HG03457 (cell line): ENCODE results near the gene CDC42.

Experiments used
- ATAC-seq: cut with Tn5 transposase; IDR thresholded peaks from one replicate; pipeline ENCODE4 v1.9.1; 2021; ENCODE audit warnings: moderate number of reproducible peaks; ENCODE audit not compliant: unreplicated experiment

Gene CDC42

DNA sequence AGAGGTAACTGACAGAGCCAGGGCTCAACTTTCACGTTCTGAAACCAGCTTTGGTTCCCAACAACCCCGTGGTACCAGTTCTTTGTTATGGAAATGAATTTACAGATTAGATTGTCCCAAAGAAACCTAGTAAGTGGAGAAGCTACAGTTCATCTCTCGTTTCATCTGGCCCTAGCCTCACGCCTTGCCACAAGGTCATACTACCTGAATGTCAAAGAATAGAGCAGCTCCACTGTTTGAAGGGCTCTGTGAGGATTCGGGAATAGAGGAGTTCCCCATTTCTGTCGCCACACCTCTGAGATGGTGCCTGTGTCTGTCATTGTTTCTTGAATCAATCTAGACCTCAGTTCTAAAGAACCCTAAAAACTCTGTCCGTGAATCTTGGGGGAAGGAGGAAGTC is 15.0 kb upstream of the CDC42 start:
- ATAC-seq = no peak

GRCh38 chr1:22038036-22038435 is 14.5 kb upstream of the CDC42 start:
- no peak for ATAC-seq

DNA sequence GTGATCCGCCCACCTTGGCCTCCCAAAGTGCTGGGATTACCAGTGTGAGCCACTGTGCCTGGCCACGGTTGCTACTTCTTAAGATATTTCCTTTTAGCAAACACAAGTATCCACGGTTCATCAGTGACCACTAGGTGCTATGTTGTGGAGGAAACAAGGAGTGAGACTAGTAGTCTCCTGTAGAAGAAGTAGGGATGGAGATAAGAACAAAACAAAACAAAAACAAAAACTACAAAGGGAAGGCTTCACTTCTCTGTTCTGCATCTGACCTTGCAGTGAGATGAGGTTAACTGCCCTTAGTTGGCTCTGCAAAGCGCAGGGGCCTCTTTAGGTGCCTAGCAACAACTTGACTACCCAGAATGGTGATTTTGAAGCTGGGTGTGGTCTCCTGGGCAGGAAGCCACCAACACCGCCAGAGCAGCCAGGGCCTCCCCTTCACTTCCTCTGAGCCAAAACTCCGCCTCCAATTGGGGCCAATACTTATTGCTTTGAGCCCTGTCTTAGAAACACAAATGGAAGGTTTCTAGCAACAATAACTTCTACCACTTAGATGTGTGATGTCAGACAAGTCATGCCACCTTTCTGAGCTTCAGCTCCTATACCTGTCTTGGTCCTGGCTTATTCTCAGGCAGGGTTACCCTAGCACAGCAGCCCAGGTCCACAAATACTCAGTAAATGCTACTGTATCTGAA is 12.8 kb upstream of the CDC42 start:
- ATAC-seq = peak; percentile 85

- ATAC-seq = no peak
These were observed 12.3 kb upstream of the CDC42 start for GRCh38 chr1:22040286-22040623.

GRCh38 chr1:22041505-22041904 is 11.0 kb upstream of the CDC42 start:
- no peak for ATAC-seq

- no peak for ATAC-seq
These were observed 9.2 kb upstream of the CDC42 start for GRCh38 chr1:22043198-22043769.

GRCh38 chr1:22044690-22045420 is 7.7 kb upstream of the CDC42 start:
- ATAC-seq = no peak

- no peak for ATAC-seq
These were observed 6.8 kb upstream of the CDC42 start for GRCh38 chr1:22045604-22046228.

DNA sequence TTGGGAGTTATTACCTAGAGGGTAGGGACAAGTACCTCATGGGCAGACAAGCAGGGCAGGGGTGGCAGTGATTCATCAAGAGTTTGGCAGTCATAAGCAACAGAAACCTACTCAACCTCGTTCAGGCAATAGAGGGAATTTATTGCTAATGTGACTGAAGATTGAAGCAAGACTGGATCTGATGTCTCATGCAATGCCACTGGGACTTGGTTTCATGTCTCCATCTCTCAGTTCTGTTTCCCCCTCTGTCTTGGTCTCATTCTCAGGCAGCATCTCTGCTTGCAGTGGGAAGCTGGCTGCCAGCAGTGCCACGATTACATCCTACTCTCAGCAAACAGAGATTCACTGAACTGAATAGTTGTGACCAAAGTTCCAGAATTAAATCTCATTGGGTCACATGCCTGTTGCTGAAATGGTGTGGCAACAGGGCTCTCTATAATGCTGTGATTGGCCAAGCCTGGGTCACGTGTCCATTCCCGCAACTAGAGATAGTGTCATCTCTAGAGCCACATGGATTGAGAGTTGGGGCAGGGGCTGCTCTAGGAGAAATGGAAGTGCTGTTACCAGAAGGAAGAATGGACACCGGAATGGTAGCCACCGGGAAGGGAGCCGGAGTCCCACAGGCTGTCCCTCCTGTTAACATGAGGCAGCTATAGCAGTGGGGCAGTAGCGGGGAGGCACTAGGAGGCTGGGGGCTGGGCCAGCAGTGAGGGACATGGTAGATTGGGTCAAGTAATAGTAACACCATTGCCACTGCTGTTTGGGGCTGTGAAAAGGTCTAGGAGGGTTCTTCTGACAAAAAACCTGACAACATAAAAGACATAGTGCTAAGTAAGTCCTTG is 3.9 kb upstream of the CDC42 start:
- no peak for ATAC-seq

DNA sequence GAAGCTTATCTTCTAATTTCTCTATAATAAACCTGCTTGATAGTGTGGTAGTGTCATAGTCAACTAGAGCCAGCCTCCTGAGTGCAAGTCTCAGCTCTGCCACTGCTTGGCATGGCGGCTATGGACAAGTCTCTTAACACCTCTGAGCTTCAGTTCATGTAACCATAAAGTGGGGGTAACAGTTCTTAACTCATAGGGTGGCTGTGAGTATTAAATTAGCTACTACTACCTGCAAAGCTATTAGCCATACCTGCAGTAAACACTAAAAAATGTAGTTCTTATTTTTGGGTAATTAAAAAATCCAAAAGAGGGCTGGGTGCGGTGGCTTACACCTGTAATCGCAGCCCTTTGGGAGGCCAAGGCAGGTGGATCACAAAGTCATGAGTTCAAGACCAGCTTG is 2.2 kb upstream of the CDC42 start:
- no peak for ATAC-seq

- no peak for ATAC-seq
These were observed 848 bp upstream of the CDC42 start for GRCh38 chr1:22051607-22052114.

DNA sequence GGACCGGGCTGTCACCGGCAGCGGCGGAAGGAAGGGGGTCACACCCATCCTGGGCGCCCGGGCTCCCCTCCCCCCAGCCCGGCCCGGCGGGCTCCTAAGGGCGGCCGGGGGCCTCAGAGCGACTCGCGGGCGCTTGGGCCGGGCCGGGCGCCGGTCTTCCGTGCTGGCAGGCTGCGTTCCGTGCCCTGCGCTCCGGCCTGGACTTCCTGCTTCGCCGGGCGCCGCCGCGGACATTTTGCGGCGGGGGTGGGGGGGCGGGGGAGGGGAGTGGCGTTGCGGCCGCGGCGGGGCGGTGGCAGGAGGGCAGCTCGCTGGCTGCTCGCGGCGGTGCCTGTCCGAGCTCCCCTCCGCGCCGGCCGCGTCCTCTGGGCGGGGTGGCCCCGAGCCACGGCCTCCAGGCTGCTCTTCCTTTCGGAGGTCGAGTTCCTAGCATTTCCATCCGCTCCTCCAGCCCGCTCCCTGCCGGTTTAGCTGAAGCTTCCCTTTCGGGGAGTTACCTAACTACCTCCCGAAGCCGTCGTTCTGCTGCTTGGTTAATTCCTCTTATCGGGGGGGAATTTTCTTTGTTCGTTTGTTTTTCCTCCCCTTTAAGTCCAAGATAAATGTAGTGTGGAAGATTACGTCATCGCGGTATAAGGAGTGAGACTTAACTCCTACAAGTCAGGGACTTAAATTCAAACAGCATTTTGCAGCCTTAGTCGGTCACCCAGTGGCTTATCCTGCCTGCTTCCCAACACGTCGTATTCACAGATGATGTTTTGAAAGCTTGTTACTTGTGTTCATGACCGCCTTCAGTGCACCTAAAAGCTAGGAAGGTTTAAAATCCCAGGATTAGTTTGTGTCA is 730 bp downstream of the CDC42 start:
- peak; percentile 23 for ATAC-seq

- no peak for ATAC-seq
These were observed 1.6 kb downstream of the CDC42 start for GRCh38 chr1:22053861-22054770.

- ATAC-seq = no peak
These were observed 3.0 kb downstream of the CDC42 start for GRCh38 chr1:22055463-22055862.

DNA sequence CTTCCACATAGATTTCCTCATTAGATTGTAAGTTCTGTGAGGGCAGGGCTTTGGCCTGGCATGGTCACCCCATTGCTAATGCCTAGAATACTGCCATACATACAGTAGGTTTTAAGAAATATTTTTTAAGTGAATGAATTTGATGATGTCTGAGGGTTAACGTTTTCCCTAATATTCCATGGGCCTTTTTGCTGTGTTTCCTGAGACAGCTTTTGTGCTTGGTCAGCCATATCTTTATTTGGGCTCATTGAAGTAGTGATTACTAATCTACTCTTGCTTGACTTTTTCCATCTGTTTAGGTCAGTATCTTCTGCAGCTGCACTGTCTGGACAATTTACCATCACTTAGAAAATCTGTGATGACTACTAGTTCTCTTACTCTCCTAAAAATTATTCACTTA is 3.5 kb downstream of the CDC42 start:
- no peak for ATAC-seq

DNA sequence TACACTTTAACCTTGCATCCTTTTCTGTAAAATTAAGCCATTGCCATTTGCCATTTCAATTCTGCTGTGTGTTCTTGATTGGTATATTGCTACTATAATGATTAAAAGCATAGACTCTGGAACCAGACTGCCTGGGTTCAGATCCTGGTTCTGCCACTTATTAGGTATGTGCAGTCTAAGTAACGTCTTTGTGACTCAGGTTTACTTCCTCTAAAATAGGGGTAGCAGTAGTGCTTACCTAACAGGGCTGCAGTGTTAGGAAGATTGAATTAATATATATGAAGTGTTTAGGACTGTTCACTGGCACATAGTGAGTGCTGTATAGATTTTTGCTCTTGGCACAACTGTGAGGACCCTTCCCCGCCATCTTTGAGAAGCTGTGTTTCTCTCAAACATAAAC is 4.4 kb downstream of the CDC42 start:
- ATAC-seq = no peak

DNA sequence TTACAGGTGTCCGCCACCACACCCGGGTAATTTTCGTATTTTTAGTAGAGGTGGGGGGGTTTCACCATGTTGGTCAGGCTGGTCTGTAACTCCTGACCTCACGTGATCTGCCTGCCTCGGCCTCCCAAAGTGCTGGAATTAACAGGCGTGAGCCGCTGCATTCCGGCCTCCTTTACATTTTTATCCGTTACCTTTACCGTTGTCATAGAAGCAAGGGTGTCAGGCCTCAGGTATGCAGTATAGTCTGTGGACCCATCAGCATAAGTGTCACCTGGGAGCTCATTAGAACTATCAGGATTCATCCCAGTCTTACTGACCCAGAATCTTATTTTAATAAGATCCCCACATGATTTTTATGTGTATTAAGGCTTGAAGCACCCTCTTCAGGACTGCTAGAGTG is 5.4 kb downstream of the CDC42 start:
- no peak for ATAC-seq

GRCh38 chr1:22064751-22065402 is 12.4 kb downstream of the CDC42 start:
- ATAC-seq = no peak
